ENCODE results near the gene TEX19. TPM values are rescaled to one million over a fixed set of nuclear protein-coding genes. Genes with fewer than 3 reads are reported as not detected.
A peak's percentile ranks its signal among the peaks of the same experiment; 100 is the strongest.

Gene TEX19
- total and polyA plus RNA-seq, 2 of the 8 experiments (the other 6 are each of a cell fraction or from before 2014, with no cell fraction given), result 0.54 to 0.80 TPM

DNA sequence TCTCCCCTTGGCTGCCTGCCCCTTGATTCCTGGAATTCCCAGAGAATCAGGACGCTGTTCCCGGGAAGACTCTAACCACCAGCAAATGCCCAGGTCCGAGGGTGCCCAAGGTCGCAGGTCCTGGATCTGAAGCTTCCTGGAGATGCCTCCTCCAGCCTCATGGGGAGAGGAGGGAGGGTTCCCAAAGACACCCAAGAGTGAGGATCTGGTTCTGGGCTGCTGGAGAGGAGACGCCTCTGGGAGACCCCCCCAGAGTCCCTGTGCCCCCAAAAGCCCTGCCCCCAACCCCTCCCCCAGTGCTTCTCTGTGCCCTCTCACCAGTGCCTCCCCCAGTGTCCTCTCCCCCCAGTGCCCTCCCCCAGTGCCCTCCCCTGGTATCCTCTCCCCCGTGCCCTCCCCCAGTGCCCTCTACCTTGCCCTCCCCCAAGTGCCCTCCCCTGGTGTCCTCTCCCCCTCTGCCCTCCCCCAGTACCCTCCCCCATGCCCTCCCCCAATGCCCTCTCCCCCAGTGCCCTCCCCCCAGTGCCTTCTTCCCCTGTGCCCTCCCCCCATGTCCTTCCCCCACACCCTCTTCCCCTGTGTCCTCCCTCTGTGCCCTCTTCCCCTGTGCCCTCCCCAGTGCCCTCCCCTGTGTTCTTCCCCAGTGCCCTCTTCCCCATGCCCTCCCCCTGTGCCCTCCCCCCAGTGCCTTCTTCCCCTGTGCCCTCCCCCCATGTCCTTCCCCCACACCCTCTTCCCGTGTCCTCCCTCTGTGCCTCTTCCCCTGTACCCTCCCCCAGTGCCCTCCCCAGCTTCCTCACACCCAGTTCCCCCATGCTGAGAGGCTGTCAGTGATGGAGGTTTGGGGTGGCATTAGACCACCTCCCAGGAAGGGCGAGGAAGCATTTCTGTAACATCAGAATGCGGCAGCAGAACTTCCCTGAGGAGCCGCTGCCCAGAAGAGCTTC lies 19.1 kb upstream of the TEX19 start:
- Histone ChIP-seq H3K4me2 (ENCODE audit: insufficient read depth in 1 of 2, low read depth in 2 of 2, low read length in 2 of 2) (peak overlapping the region in 1 of 2 experiments; percentile 20; a peak in 1 of 4 replicates), H3K14ac (ENCODE audit: insufficient read length) (no peak overlapping the region), H3K56ac (replicated peaks; ENCODE audit: insufficient read length, low read depth, low read length) (no peak overlapping the region), H3K36me3 (ENCODE audit: control insufficient read depth in 2 of 4, insufficient read depth in 4 of 4, low read length in 3 of 4) (no peaks in the 10 kb centered on the region), H3K23ac (ENCODE audit: insufficient read length) (no peak overlapping the region), H2BK12ac (ENCODE audit: low read depth, low read length) (no peak overlapping the region), H3K9ac (replicated peaks in 1 of 4; ENCODE audit: extremely low read depth in 1 of 4, low read depth in 3 of 4, low read length in 3 of 4) (no peak overlapping the region), H3K79me1 (ENCODE audit: low read depth, low read length) (no peaks in the 10 kb centered on the region), H3K18ac (ENCODE audit: extremely low read depth, low read length) (peak overlapping the region; percentile 24; the same call in 1 of the 2 replicates), H2BK15ac (ENCODE audit: low read length) (0 out of 2 replicates have a peak overlapping the region, but pooled peaks have one; percentile 40), H2AK5ac (ENCODE audit: low read depth, low read length) (no peak overlapping the region), H2BK120ac (replicated peaks; ENCODE audit: low read depth, low read length) (peak overlapping the region; percentile 33), H4K20me1 (replicated peaks in 1 of 2; ENCODE audit: control insufficient read depth in 1 of 2, insufficient read depth in 2 of 2, low read length in 2 of 2) (no peaks in the 10 kb centered on the region), H2BK5ac (ENCODE audit: low read depth, low read length) (no peak overlapping the region), H3K79me2 (ENCODE audit: control insufficient read depth in 1 of 2, insufficient read depth in 2 of 2, low read length in 2 of 2) (no peaks in the 10 kb centered on the region), H3K23me2 (ENCODE audit: low read depth, low read length) (no peaks in the 10 kb centered on the region), H3K9me3 (ENCODE audit: insufficient read depth in 2 of 2, low read depth in 1 of 2, low read length in 1 of 2) (peaks cover 0 to 2% of the 10 kb centered on the region in 2 experiments; a peak in 1 of 4 replicates), H3K4me1 (replicated peaks in 1 of 4; ENCODE audit: control insufficient read depth in 3 of 4, insufficient read depth in 4 of 4, low read length in 3 of 4) (peaks cover 0 to 12% (median 4%) of the 10 kb centered on the region in 4 experiments; a peak in 6 of 7 replicates), H3K4ac (replicated peaks; ENCODE audit: insufficient read length, low read depth, low read length) (no peak overlapping the region), H4K91ac (replicated peaks; ENCODE audit: insufficient read length, low read length) (no peak overlapping the region), H3K27ac (ENCODE audit: low read depth, low read length) (no peak overlapping the region), H3K27me3 (replicated peaks in 1 of 4; ENCODE audit: control insufficient read depth in 3 of 4, extremely low read depth in 1 of 4, insufficient read depth in 3 of 4, low read length in 3 of 4) (peaks cover under 1 to 21% (median 15%) of the 10 kb centered on the region in 4 experiments), H2AFZ (ENCODE audit: low read length) (no peak overlapping the region), H3K4me3 (ENCODE audit: extremely low read depth in 1 of 4, insufficient read depth in 2 of 4, low read depth in 3 of 4, low read length in 4 of 4) (no peak overlapping the region), H4K8ac (ENCODE audit: extremely low read depth, insufficient read depth, low read length) (peak overlapping the region; percentile 86), H4K5ac (ENCODE audit: insufficient read length, low read depth, low read length) (no peak overlapping the region), H2BK20ac (ENCODE audit: low read length) (no peak overlapping the region; the same call in 1 of the 2 replicates)
- no peak for DNase-seq (ENCODE audit: low read depth in 1 of 2, low spot score in 2 of 2)
- 93% methylated on average over 7 of the region's 10 CpGs; no CpG with 5 or more reads in 1 of the 2 experiments for WGBS, 2 experiments (ENCODE audit: extremely low coverage in 1 of 2, insufficient coverage in 1 of 2, insufficient read length in 1 of 2, insufficient replicate concordance in 2 of 2, low coverage in 1 of 2, low lambda C conversion rate in 2 of 2, missing lambda C conversion rate in 1 of 2)
- CTCF ChIA-PET (ENCODE audit: partially characterized antibody), result interaction anchor here (1.0 to 1.9 kb wide), 4 partner anchors 10 to 109 kb away, joined by 3 to 5 read pairs (median 4); no protein-coding TSS in a partner anchor
- POLR2A ChIA-PET (ENCODE audit: partially characterized antibody), result no interaction called here
- no peak for FAIRE-seq
- TF ChIP-seq POU5F1 (IDR thresholded peaks at IDR 0.05; ENCODE audit: low read depth, low read length) (no peak), CBX8 (IDR thresholded peaks at IDR 0.05; ENCODE audit: borderline replicate concordance, low read depth, low read length) (no peak), FOSL1 (IDR thresholded peaks at IDR 0.05; ENCODE audit: insufficient read depth, low read depth, low read length) (no peak), KDM1A (IDR thresholded peaks at IDR 0.05; ENCODE audit: borderline replicate concordance, low read length) (no peak), CTBP2 (IDR thresholded peaks at IDR 0.05; ENCODE audit: borderline replicate concordance, insufficient read depth, insufficient read length, low read length) (no peak), CREB1 (IDR thresholded peaks at IDR 0.05) (no peak), SRF (IDR thresholded peaks at IDR 0.05; ENCODE audit: low read depth, low read length) (no peak), RBBP5 (IDR thresholded peaks at IDR 0.05; ENCODE audit: borderline replicate concordance, low read depth, low read length) (no peak), TAF1 (IDR thresholded peaks at IDR 0.05; ENCODE audit: low read depth, low read length) (no peak), RFX5 (IDR thresholded peaks at IDR 0.05; ENCODE audit: borderline replicate concordance, low read depth, low read length) (no peak), BCL11A (IDR thresholded peaks at IDR 0.05; ENCODE audit: low read depth in 2 of 2, low read length in 2 of 2) (no peak)
